ENCODE data around the gene NTM. TPM values are rescaled to one million over a fixed set of nuclear protein-coding genes. Genes with fewer than 3 reads are reported as not detected.

NTM gene
- total and polyA plus RNA-seq, 2 of the 8 experiments (the other 6 are each of a cell fraction or from before 2014, with no cell fraction given): 13.4 to 20.0 TPM

GRCh38 chr11:131758726-131759125, 388.3 kb downstream of the NTM start:
- WGBS, 2 experiments (ENCODE audit: extremely low coverage in 1 of 2, insufficient coverage in 1 of 2, insufficient read length in 1 of 2, insufficient replicate concordance in 2 of 2, low coverage in 1 of 2, low lambda C conversion rate in 2 of 2, missing lambda C conversion rate in 1 of 2): 92% methylated on average over 7 of the region's 7 CpGs; no CpG with 5 or more reads in 1 of the 2 experiments

More at GRCh38 chr11:131758726-131759125, 388.3 kb downstream of the NTM start:
- no peak overlapping the region for H4K8ac ChIP-seq (ENCODE audit: extremely low read depth, insufficient read depth, low read length)
- no peak overlapping the region for H2BK5ac ChIP-seq (ENCODE audit: low read depth, low read length)
- H2AFZ ChIP-seq (ENCODE audit: low read length): no peak overlapping the region
- no peak overlapping the region for H3K27ac ChIP-seq (ENCODE audit: low read depth, low read length)
- TF ChIP-seq ATF2 (IDR thresholded peaks at IDR 0.05; ENCODE audit: low read length) (no peak), NANOG (IDR thresholded peaks at IDR 0.05; ENCODE audit: insufficient read depth, low read depth, low read length, poor library complexity, severe bottlenecking) (no peak), TAF1 (IDR thresholded peaks at IDR 0.05; ENCODE audit: low read depth, low read length) (no peak)
- no peak overlapping the region for H3K18ac ChIP-seq (ENCODE audit: extremely low read depth, low read length)
- no peak overlapping the region for H3K4ac ChIP-seq (replicated peaks; ENCODE audit: insufficient read length, low read depth, low read length)
- CTCF ChIA-PET (ENCODE audit: partially characterized antibody): interaction anchor here (0.6 to 3.5 kb wide), 9 partner anchors 11 to 554 kb away, joined by 3 to 41 read pairs (median 4); no protein-coding TSS in a partner anchor
- H3K9me3 ChIP-seq (ENCODE audit: insufficient read depth in 2 of 2, low read depth in 1 of 2, low read length in 1 of 2): no peaks in the 10 kb centered on the region
- no peaks in the 10 kb centered on the region for H3K27me3 ChIP-seq (replicated peaks in 1 of 4; ENCODE audit: control insufficient read depth in 3 of 4, extremely low read depth in 1 of 4, insufficient read depth in 3 of 4, low read length in 3 of 4)
- no peak overlapping the region for H3K56ac ChIP-seq (replicated peaks; ENCODE audit: insufficient read length, low read depth, low read length)
- H2BK12ac ChIP-seq (ENCODE audit: low read depth, low read length): no peak overlapping the region
- no peak overlapping the region for H2BK20ac ChIP-seq (ENCODE audit: low read length)
- H2BK120ac ChIP-seq (replicated peaks; ENCODE audit: low read depth, low read length): no peak overlapping the region
- H3K36me3 ChIP-seq (ENCODE audit: control insufficient read depth in 2 of 4, insufficient read depth in 4 of 4, low read length in 3 of 4): no peaks in the 10 kb centered on the region
- no peak overlapping the region for H3K9ac ChIP-seq (replicated peaks in 1 of 4; ENCODE audit: extremely low read depth in 1 of 4, low read depth in 3 of 4, low read length in 3 of 4)
- no peak for FAIRE-seq
- no peak overlapping the region for H3K23ac ChIP-seq (ENCODE audit: insufficient read length)
- H4K5ac ChIP-seq (ENCODE audit: insufficient read length, low read depth, low read length): no peak overlapping the region
- no peaks in the 10 kb centered on the region for H3K79me2 ChIP-seq (ENCODE audit: control insufficient read depth in 1 of 2, insufficient read depth in 2 of 2, low read length in 2 of 2)
- no peak overlapping the region for H3K4me2 ChIP-seq (ENCODE audit: insufficient read depth in 1 of 2, low read depth in 2 of 2, low read length in 2 of 2)
- no peaks in the 10 kb centered on the region for H3K79me1 ChIP-seq (ENCODE audit: low read depth, low read length)
- DNase-seq (ENCODE audit: low read depth in 1 of 2, low spot score in 2 of 2): no peak
- H4K20me1 ChIP-seq (replicated peaks in 1 of 2; ENCODE audit: control insufficient read depth in 1 of 2, insufficient read depth in 2 of 2, low read length in 2 of 2): no peaks in the 10 kb centered on the region
- no peak overlapping the region for H2BK15ac ChIP-seq (ENCODE audit: low read length)
- no peak overlapping the region for H3K4me3 ChIP-seq (ENCODE audit: extremely low read depth in 1 of 4, insufficient read depth in 2 of 4, low read depth in 3 of 4, low read length in 4 of 4)
- peaks cover 0 to 5% (median 0%) of the 10 kb centered on the region in 4 experiments; a peak in 2 of 7 replicates for H3K4me1 ChIP-seq (replicated peaks in 1 of 4; ENCODE audit: control insufficient read depth in 3 of 4, insufficient read depth in 4 of 4, low read length in 3 of 4)
- POLR2A ChIA-PET (ENCODE audit: partially characterized antibody): no interaction called here
- H3K14ac ChIP-seq (ENCODE audit: insufficient read length): no peak overlapping the region
- H3K23me2 ChIP-seq (ENCODE audit: low read depth, low read length): no peaks in the 10 kb centered on the region
- H4K91ac ChIP-seq (replicated peaks; ENCODE audit: insufficient read length, low read length): no peak overlapping the region
- no peak overlapping the region for H2AK5ac ChIP-seq (ENCODE audit: low read depth, low read length)
